Gastrocnemius medialis (tissue), 4 donors: Measurements from ENCODE around the gene PRKG1.

Experiments
- POLR2A ChIP-seq, 2 donors: fragments of 450-650 bp; IDR thresholded peaks; one replicate each; pipeline ENCODE4 v1.6.1; 2017; ENCODE audit warnings: antibody characterized with exemption in 2 of 2, mild to moderate bottlenecking in 2 of 2, moderate library complexity in 2 of 2
- TF ChIP-seq, protein P1 (sequence below), 5 experiments: fragments of 450-650 bp in 3 of 5; fragments of 200-600 bp in 2 of 5; sonication (generic) in 2 of 5; IDR thresholded peaks in 4 of 5; conservative IDR thresholded peaks in 1 of 5; 1 replicate in 4 of 5; 2 replicates in 1 of 5; pipeline ENCODE4 v1.5.1; 2016 to 2019; ENCODE audit warnings: antibody characterized with exemption in 5 of 5, mild to moderate bottlenecking in 3 of 5, moderate library complexity in 3 of 5

GRCh38 chr10:51272555-51272954 is 198.3 kb downstream of the PRKG1 start:
- TF ChIP-seq, protein P1, sequence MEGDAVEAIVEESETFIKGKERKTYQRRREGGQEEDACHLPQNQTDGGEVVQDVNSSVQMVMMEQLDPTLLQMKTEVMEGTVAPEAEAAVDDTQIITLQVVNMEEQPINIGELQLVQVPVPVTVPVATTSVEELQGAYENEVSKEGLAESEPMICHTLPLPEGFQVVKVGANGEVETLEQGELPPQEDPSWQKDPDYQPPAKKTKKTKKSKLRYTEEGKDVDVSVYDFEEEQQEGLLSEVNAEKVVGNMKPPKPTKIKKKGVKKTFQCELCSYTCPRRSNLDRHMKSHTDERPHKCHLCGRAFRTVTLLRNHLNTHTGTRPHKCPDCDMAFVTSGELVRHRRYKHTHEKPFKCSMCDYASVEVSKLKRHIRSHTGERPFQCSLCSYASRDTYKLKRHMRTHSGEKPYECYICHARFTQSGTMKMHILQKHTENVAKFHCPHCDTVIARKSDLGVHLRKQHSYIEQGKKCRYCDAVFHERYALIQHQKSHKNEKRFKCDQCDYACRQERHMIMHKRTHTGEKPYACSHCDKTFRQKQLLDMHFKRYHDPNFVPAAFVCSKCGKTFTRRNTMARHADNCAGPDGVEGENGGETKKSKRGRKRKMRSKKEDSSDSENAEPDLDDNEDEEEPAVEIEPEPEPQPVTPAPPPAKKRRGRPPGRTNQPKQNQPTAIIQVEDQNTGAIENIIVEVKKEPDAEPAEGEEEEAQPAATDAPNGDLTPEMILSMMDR (IDR thresholded peaks at IDR 0.05 in 4 of 5, conservative IDR thresholded peaks at IDR 0.05 in 1 of 5), result no peak
- no peak for TF ChIP-seq POLR2A (IDR thresholded peaks at IDR 0.05)
